ENCODE data around the gene BEND7.
"Not testable (repeated sequence)": the region's sequence is repeated elsewhere in the genome, so short reads cannot be mapped to it uniquely, and the experiment has no call there.

BEND7 gene

GRCh38 chr10:13420532-13421307 is 108.1 kb downstream of the BEND7 start:
- DNase-seq (ENCODE audit: low spot score): no peak

DNA sequence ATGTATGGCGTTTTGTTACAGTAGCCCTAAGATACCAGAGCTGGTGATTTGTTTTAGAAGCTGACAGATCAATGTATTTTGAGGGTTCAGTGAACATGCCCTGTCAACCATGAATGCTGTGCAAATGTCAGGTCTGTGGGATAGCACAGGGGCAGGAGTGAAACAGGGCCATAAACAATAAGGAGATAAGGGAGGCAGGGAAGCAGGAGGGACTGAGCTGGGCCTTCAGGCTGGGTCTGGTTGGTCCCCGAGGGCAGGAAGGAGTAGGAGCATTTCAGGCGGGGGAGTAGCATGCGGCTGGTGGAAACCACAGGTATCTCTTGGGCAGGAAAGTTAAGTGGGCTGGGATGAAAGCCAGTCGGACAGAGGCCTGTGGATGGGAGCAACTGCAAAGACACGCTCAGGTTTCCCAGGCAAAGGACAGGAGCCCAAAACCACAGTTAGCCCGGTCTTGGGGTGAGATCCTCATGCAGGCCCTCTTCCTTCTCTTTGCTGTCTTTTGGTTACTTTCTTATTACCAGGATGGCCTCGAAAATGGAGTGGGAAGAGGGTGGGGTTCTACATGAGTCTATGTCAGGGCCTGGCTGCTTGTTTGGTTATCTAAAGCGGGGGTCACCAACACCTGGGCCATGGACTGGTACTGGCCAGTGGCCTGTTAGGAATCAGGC is 111.2 kb downstream of the BEND7 start:
- DNase-seq (ENCODE audit: low spot score): no peak

DNA sequence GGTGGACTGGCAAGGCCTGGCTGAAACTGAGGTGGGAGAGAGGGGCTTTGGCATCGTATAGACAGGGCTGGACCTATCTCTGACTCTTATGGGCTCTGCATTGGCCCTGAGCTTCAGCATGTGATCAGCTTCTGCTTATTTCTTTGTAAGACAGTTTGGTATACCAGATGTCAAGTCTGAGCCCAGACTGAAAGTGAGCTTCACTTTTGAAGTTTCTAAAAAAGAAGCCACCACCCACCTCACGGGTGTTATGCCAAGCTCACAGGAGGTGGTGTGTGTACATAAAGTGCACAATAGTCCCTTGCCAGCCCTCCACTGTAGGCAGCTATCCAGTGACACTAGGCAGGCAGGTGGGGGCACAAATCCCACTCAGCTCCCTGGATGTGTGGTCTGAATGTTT is 112.1 kb downstream of the BEND7 start:
- DNase-seq (ENCODE audit: low spot score): no peak

DNA sequence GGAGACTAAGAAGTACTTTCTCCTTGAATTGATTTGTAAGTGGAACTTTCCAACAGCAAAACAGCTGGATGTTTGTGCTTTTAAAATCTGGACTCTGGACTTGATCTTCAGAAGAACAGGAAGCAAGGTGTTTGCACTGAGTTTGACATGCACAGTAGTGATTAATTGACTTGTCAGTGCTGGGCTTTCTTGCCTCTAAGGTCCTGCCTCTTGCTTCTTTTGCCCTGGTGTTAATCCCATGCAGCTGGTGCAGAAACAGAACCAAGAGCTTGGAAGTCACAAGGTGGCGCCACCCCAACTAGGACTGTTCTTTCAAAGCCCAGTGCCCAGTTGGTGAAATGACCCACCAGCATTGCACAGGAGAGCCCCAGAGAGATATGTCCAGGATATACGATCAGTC is 114.0 kb downstream of the BEND7 start:
- peak; percentile 30 for DNase-seq (ENCODE audit: low spot score)

GRCh38 chr10:13414137-13414536 is 114.7 kb downstream of the BEND7 start:
- DNase-seq (ENCODE audit: low spot score): no peak

- DNase-seq (ENCODE audit: low spot score): no peak
These were observed 115.9 kb downstream of the BEND7 start for GRCh38 chr10:13412894-13413293.

GRCh38 chr10:13404791-13405190 is 124.0 kb downstream of the BEND7 start:
- no peak for DNase-seq (ENCODE audit: low spot score)

- DNase-seq (ENCODE audit: low spot score): no peak
These were observed 124.5 kb downstream of the BEND7 start for GRCh38 chr10:13404305-13404759.

GRCh38 chr10:13403426-13403825 is 125.4 kb downstream of the BEND7 start:
- not testable (repeated sequence) for DNase-seq (ENCODE audit: low spot score)

DNA sequence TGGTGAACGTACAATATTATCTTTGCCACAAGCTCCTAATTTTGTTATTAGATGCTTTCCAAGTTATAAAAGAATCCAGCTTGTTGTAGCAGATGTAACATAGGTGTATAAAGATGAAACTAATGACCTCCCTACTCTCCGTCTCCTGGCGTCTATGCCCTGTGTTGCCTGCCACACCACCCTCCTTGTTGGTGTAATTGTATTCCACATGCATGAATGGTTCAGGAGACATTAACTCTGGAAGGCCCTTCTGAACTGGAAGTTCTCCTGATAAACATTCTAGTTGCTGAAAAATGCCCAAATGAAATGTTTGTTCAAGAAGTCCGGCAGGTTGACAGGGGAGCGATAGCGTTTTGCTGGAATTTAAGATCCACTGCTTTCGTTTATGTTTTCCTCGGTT is 126.8 kb downstream of the BEND7 start:
- no peak for DNase-seq (ENCODE audit: low spot score)

DNA sequence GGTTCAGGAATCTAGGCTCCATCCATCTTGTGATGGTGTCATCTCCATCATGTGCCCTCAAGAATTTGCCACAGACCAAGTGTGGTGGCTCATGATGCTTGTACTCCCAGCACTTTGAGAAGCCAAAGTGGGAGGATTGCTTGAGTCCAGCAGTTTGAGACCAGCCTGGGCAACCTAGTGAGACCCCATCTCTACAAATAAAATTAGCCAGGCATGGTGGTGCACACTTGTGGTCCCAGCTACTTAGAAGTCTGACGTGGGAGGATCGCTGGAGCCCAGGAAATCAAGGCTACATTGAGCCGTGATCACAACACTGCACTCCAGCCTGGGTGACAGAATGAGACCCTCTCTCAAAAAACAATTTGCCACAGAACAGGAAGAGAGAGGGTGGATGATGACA is 127.7 kb downstream of the BEND7 start:
- no peak for DNase-seq (ENCODE audit: low spot score)

DNA sequence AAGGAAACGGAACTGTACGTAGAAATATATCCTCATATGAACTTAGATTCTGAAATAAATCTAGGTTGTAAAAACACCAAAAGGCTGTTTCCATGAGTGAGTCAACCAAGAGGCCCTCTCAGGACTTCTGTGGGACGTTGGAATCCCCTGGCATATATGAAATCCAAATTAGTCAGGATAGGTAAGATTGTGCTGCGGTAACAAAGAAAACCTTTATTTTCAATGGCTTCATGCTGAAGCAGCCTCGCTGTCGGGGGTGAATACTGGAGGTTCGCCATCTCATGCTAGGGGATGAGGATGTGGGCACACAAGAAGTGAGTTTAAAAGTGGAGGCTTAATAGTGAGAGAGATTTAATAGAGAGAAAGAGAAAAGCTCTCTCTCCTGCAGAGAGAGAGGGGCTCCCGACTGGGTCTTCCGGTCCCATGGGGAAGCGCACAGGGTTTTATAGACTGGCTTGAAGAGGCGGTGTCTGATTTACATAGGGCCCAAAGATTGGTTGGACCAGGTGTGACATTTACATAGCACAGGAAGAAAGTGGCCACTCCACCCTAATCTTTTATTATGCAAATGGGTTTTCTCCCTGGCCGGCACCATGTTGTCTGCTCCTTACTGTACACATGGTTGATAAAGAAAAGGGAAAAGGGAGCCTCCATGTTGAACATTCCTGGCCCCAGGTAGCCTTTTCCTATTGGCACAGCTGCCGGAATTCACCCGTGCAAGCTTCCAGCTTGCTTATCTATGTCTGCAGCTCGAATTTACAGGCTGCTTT is 128.4 kb downstream of the BEND7 start:
- DNase-seq (ENCODE audit: low spot score): no peak

- DNase-seq (ENCODE audit: low spot score): no peak
These were observed 129.1 kb downstream of the BEND7 start for GRCh38 chr10:13399752-13400151.

DNA sequence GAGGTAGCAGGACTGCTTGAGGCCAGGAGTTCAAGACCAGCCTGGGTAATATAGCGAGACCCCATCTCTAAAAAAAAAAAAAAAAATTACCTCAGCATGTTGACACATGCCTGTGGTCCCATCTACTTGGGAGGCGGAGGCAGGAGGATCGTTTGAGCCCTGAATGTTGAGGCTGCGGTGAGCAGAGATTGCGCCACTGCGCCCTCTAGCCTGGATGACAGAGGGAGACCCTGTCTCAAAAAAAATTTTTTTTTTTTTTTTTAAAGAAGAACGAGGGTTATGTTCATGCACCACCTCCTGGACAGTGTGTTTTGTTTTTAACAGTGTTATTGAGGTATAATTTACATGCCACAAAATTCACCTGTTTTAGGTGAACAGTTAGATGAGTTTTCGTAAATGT is 129.6 kb downstream of the BEND7 start:
- DNase-seq (ENCODE audit: low spot score): no peak

DNA sequence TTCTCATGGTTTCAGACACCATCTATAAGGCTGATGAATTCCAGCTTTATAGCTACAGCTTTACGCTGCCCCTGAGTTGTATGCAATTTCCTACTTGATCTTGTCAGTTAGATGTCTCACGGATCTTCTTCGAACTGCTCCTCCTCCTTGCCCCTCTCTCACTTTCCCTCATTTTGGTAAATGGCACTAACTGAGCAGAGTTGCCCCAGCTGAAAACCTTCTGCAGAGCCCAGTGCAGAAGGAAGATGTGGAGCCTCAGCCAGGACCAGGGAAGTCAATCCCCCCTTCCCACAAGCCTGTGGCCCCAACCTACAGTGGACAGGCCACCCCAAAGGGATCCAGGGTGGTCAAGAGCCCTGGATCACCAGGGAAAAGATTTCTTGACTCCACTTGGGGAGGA is 131.8 kb downstream of the BEND7 start:
- no peak for DNase-seq (ENCODE audit: low spot score)

- no peak for DNase-seq (ENCODE audit: low spot score)
These were observed 132.4 kb downstream of the BEND7 start for GRCh38 chr10:13396369-13396768.

DNA sequence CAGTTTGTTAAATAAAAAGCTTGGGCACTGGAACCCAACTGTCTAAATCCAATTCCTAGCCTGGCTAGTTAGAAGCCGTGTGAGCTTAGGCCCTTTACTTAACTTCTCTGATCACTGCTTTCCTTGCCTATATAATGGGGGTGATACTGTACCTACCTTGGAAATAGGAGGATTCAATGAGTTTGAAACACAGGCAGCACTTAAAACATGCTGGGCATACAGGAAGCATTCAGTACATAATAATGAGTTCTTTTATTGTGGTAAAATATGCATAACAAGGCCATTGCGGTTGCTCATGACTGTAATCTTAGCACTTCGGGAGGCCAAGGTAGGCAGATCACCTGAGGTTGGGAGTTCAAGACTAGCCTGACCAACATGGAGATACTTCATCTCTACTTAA is 133.3 kb downstream of the BEND7 start:
- no peak for DNase-seq (ENCODE audit: low spot score)

GRCh38 chr10:13393640-13394039 is 135.2 kb downstream of the BEND7 start:
- no peak for DNase-seq (ENCODE audit: low spot score)

DNA sequence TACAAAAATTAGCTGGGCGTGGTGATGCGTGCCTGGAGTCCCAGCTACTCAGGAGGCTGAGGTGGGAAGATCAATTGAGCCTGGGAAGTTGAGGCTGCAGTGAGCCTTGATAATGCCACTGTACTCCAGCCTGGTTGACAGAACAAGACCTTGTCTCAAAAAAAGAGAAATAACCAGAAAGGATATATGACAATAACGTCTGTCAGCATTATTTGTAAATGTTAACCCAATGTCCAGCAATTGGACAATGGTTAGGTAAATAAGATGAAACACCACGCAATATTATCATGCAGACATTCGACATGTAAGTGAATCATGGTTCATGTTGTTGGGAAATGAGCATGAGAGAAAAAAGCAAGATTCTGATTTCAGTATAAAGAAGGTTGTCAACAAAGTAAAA is 136.1 kb downstream of the BEND7 start:
- no peak for DNase-seq (ENCODE audit: low spot score)

Measured in cerebellar cortex (tissue), 1 donor.